ENCODE measurements around the gene PHF2.

- TF ChIP-seq POLR2A (IDR thresholded peaks at IDR 0.05) (no peak), POLR2AphosphoS5 (IDR thresholded peaks at IDR 0.05) (no peak)
- TF ChIP-seq, protein P1, sequence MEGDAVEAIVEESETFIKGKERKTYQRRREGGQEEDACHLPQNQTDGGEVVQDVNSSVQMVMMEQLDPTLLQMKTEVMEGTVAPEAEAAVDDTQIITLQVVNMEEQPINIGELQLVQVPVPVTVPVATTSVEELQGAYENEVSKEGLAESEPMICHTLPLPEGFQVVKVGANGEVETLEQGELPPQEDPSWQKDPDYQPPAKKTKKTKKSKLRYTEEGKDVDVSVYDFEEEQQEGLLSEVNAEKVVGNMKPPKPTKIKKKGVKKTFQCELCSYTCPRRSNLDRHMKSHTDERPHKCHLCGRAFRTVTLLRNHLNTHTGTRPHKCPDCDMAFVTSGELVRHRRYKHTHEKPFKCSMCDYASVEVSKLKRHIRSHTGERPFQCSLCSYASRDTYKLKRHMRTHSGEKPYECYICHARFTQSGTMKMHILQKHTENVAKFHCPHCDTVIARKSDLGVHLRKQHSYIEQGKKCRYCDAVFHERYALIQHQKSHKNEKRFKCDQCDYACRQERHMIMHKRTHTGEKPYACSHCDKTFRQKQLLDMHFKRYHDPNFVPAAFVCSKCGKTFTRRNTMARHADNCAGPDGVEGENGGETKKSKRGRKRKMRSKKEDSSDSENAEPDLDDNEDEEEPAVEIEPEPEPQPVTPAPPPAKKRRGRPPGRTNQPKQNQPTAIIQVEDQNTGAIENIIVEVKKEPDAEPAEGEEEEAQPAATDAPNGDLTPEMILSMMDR (IDR thresholded peaks at IDR 0.05 in 8 of 11, conservative IDR thresholded peaks at IDR 0.05 in 3 of 11) = no peak
Measured at GRCh38 chr9:93671020-93671338, 94.6 kb downstream of the PHF2 start.

All from spleen (tissue), 7 donors.